ENCODE data around the gene CYB5D1.

CYB5D1 gene

DNA sequence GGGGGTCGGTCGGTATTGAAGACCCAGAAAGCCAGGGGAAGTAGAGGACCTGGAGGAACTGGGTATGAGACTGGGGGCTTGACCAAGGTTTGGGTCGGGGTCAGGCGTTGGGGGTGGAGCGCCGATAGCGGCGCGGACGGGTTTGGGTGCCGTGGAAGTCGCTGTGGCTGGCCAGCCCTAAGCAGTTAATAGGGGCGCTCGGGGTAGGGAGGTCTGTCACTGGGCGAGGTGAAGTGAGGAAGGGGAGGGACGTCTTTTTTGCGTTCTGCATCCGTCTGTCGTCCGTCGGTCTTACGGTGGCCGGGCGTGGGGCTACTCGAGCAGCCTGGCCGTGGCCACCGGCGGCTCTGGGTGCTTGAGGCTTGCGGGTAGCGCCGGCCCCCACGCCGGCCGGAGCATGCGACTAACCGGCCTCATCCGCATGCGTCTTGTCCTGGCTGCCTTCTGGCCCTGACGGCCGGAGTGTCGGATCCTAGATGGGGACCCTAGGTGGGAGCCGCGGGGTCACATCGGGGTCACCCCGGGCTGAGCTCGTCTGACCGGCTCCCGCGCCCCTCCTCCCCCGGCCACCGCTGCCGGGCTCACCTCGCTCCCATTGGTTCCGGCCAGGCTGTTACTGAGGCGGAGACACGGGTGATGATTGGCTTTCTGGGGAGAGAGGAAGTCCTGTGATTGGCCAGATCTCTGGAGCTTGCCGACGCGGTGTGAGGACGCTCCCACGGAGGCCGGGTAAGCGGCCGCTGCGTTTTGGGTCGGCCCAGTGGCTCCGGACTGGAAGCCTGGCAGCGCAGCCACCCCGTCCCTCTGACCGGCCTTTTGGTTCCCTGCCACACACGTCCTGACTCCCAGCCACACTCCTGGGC is 13.3 kb upstream of the CYB5D1 start:
- Mint-ChIP-seq H3K9me3 (no peaks in the 10 kb centered on the region), H3K27me3 (ENCODE audit: low read depth) (no peaks in the 10 kb centered on the region), H3K36me3 (ENCODE audit: low read depth) (peaks cover 22% of the 10 kb centered on the region), H3K4me3 (peak overlapping the region; percentile 96 to 98 (median 97)), H3K27ac (peak overlapping the region; percentile 91 to 98 (median 98)), H3K4me1 (peaks cover 24% of the 10 kb centered on the region)
- TF ChIP-seq, protein P1, sequence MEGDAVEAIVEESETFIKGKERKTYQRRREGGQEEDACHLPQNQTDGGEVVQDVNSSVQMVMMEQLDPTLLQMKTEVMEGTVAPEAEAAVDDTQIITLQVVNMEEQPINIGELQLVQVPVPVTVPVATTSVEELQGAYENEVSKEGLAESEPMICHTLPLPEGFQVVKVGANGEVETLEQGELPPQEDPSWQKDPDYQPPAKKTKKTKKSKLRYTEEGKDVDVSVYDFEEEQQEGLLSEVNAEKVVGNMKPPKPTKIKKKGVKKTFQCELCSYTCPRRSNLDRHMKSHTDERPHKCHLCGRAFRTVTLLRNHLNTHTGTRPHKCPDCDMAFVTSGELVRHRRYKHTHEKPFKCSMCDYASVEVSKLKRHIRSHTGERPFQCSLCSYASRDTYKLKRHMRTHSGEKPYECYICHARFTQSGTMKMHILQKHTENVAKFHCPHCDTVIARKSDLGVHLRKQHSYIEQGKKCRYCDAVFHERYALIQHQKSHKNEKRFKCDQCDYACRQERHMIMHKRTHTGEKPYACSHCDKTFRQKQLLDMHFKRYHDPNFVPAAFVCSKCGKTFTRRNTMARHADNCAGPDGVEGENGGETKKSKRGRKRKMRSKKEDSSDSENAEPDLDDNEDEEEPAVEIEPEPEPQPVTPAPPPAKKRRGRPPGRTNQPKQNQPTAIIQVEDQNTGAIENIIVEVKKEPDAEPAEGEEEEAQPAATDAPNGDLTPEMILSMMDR (IDR thresholded peaks at IDR 0.05; ENCODE audit: unreplicated experiment in 3 of 3) = no peak

DNA sequence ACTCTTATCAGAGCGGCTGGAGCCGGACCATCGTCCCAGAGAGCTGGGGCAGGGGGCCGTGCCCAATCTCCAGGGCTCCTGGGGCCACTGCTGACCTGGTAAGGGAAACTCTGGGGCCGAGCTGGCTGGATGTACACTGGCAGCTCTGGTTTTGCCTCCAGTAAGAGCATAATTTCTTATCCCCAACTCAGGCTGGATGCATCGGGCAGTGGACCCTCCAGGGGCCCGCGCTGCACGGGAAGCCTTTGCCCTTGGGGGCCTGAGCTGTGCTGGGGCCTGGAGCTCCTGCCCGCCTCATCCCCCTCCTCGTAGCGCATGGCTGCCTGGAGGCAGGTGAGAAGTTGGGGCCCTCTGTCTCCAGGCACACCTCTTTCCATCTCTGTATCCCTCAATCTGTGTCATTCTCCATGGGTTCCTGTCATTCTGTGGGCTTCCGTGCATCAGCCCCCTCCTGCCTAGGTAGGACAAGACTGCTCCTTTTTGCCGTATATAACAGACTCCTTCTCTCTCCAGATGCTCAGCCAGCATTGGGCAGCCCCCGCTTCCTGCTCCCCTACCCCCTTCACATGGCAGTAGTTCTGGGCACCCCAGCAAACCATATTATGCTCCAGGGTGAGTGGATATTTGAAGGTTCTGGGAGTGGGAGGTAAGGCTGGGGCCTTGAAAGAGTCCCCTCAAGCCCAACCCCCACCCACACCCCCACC is 12.3 kb upstream of the CYB5D1 start:
- no peaks in the 10 kb centered on the region for H3K27me3 Mint-ChIP-seq (ENCODE audit: low read depth)
- H3K9me3 Mint-ChIP-seq = no peaks in the 10 kb centered on the region
- peaks cover 14% of the 10 kb centered on the region for H3K4me1 Mint-ChIP-seq
- H3K36me3 Mint-ChIP-seq (ENCODE audit: low read depth) = peaks cover 26% of the 10 kb centered on the region
- no peak overlapping the region for H3K27ac Mint-ChIP-seq
- peak overlapping the region; percentile 96 to 98 (median 97) for H3K4me3 Mint-ChIP-seq
- TF ChIP-seq, protein P1 (IDR thresholded peaks at IDR 0.05; ENCODE audit: unreplicated experiment in 3 of 3) = no peak

DNA sequence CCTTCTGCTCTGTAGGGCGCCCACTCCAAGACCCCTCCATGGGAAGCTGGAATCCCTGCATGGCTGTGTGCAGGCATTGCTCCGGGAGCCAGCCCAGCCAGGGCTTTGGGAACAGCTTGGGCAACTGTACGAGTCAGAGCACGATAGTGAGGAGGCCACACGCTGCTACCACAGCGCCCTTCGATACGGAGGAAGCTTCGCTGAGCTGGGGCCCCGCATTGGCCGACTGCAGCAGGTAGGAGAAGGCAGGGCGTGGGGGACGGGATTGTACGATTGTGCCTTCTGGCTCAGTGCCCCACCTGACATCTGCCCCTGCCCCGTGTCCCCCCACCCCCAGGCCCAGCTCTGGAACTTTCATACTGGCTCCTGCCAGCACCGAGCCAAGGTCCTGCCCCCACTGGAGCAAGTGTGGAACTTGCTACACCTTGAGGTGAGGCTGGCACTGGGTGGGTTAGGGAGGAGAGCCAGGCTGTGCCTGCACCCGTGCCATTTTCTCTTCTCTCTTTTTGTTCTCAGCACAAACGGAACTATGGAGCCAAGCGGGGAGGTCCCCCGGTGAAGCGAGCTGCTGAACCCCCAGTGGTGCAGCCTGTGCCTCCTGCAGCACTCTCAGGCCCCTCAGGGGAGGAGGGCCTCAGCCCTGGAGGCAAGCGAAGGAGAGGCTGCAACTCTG is 11.6 kb upstream of the CYB5D1 start:
- no peaks in the 10 kb centered on the region for H3K9me3 Mint-ChIP-seq

DNA sequence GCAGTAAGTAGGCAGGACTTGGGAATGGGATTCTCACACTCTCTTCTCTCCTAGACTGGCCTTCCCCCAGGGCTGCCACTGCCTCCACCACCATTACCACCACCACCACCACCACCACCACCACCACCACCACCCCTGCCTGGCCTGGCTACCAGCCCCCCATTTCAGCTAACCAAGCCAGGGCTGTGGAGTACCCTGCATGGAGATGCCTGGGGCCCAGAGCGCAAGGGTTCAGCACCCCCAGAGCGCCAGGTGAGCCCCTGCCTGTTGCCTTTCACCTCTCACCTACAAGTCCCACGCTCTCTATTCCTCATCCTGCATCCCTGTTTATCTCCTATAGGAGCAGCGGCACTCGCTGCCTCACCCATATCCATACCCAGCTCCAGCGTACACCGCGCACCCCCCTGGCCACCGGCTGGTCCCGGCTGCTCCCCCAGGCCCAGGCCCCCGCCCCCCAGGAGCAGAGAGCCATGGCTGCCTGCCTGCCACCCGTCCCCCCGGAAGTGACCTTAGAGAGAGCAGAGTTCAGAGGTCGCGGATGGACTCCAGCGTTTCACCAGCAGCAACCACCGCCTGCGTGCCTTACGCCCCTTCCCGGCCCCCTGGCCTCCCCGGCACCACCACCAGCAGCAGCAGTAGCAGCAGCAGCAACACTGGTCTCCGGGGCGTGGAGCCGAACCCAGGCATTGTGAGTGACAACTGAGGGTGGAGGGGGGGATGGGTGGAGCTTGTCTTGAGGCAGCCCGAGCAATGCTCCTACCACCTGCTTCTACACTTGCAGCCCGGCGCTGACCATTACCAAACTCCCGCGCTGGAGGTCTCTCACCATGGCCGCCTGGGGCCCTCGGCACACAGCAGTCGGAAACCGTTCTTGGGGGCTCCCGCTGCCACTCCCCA is 10.8 kb upstream of the CYB5D1 start:
- Mint-ChIP-seq H3K36me3 (ENCODE audit: low read depth) (peaks cover 36% of the 10 kb centered on the region), H3K4me1 (peaks cover 2% of the 10 kb centered on the region), H3K27me3 (ENCODE audit: low read depth) (no peaks in the 10 kb centered on the region), H3K27ac (no peak overlapping the region), H3K9me3 (no peaks in the 10 kb centered on the region), H3K4me3 (peak overlapping the region; percentile 37 to 58 (median 43))
- TF ChIP-seq, protein P1 (IDR thresholded peaks at IDR 0.05; ENCODE audit: unreplicated experiment in 3 of 3) = no peak

More for the DNA sequence above, 11.6 kb upstream of the CYB5D1 start:
- Mint-ChIP-seq H3K27ac (no peak overlapping the region), H3K4me1 (peaks cover 8% of the 10 kb centered on the region), H3K36me3 (ENCODE audit: low read depth) (peaks cover 28% of the 10 kb centered on the region), H3K4me3 (peak overlapping the region; percentile 58 to 70 (median 67)), H3K27me3 (ENCODE audit: low read depth) (no peaks in the 10 kb centered on the region)
- TF ChIP-seq, protein P1 (IDR thresholded peaks at IDR 0.05; ENCODE audit: unreplicated experiment in 3 of 3) = no peak

DNA sequence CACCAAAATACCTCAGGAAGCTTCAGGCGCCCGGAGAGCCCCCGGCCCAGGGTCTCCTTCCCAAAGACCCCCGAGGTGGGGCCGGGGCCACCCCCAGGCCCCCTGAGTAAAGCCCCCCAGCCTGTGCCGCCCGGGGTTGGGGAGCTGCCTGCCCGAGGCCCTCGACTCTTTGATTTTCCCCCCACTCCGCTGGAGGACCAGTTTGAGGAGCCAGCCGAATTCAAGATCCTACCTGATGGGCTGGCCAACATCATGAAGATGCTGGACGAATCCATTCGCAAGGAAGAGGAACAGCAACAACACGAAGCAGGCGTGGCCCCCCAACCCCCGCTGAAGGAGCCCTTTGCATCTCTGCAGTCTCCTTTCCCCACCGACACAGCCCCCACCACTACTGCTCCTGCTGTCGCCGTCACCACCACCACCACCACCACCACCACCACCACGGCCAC is 9.6 kb upstream of the CYB5D1 start:
- TF ChIP-seq, protein P1 (IDR thresholded peaks at IDR 0.05; ENCODE audit: unreplicated experiment in 3 of 3) = no peak
- peaks cover 48% of the 10 kb centered on the region for H3K36me3 Mint-ChIP-seq (ENCODE audit: low read depth)
- no peak overlapping the region for H3K27ac Mint-ChIP-seq
- no peak overlapping the region for H3K4me3 Mint-ChIP-seq
- no peaks in the 10 kb centered on the region for H3K9me3 Mint-ChIP-seq
- H3K4me1 Mint-ChIP-seq = no peaks in the 10 kb centered on the region
- H3K27me3 Mint-ChIP-seq (ENCODE audit: low read depth) = no peaks in the 10 kb centered on the region
